GM18505 (cell line): ENCODE measurements around the gene NPLOC4.

Source experiments
- ATAC-seq: cut with Tn5 transposase; IDR thresholded peaks from one replicate; pipeline ENCODE4 v1.9.1; 2021; ENCODE audit not compliant: unreplicated experiment
- POLR2A ChIP-seq: IDR thresholded peaks from 4 replicates; pipeline ENCODE4 v1.6.1; 2011; ENCODE audit warnings: borderline replicate concordance; ENCODE audit not compliant: insufficient read depth, insufficient read length; ENCODE audit errors: extremely low read depth

NPLOC4 gene

DNA sequence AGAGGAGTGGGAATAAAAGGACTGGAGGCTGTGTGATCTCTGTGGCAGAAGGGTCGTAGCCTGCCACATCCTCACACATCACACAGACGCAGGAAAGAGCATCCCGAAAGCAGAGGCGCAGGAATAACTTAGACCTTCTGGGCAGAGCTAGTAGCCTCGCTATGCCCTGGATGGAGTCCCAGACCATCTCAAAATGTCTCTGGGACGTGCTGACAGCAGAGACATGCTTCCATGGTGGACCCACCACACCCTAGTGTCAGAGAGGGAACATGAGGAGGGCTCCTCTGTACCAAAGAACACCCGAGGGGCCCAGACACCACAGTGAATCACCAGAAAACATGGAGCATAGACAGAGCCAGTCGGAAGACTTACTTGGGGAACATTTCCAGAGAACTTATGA lies 55.2 kb downstream of the NPLOC4 start:
- ATAC-seq: no peak
- no peak for TF ChIP-seq POLR2A

- ATAC-seq: no peak
- no peak for TF ChIP-seq POLR2A
Observed at GRCh38 chr17:81580481-81580880, 56.4 kb downstream of the NPLOC4 start.

DNA sequence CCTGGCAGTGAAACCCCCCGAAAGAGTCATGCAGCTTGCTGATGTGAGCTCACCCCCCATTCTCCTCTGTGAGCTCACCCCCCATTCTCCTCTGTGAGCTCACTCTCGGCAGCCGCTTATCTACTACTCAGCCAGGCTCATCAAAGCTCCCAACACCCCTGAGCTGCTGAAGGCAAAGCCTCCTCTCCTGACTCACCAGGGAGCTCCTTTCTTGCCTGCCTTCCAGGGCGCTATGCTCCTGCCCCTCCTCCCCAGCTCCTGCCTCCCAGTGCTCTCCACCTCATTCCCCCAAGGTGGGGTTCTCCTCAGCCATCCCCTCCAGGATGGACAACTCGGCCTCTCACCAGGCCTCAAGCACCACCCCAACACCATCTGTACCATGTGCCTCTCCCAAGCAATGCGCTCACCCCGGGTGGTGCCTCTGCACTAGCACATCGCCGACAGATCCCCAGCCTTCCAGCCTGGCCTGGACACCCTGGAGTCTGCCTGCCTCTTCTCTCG lies 57.0 kb downstream of the NPLOC4 start:
- no peak for TF ChIP-seq POLR2A
- ATAC-seq: no peak

GRCh38 chr17:81579298-81579697 lies 57.6 kb downstream of the NPLOC4 start:
- TF ChIP-seq POLR2A: no peak
- no peak for ATAC-seq

DNA sequence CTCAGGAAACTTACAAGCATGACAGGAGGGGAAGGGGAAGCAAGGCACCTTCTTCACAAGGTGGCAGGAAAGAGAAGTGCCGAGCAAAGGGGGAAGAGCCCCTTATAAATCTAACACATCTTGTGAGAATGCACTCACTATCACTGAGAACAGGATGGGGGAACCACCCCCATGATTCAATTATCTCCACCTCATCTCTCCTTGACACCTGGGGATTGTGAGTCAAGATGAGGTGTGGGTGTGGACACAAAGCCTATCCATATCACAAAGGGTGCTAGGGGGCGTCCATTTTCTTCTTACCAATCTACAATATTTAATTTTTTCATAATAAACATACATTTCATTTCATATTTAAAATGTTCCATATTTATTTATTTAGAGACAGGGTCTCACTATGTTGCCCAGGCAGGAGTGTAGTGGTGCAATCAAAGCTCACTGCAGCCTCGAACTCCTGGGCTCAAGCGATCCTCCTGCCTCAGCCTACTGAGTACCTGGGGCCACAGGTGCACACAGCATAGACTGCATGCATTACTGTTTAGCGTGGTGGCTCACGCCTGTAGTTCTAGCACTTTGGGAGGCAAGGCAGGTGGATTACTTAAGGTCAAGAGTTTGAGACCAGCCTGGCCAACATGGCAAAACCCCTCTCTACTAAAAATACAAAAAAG lies 58.2 kb downstream of the NPLOC4 start:
- no peak for TF ChIP-seq POLR2A
- ATAC-seq: no peak

DNA sequence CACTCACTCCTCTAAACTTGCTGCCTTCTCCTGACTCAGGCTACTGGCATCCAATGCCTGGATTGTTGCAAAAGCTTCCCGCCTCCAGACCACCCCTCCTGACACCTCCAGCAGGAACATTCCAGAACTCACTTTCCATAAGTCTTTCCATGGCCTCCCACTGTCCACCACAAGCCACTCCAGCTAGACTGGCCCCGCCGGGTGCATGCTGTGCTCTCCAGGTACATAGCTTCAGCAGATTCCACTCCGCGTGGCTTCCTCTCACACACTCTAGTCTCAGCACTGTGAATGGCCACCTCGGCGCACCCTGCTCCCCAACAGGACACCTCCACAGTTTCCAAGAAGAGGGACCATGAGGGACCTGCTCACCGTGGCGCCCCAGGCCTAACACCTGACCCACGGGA lies 58.9 kb downstream of the NPLOC4 start:
- ATAC-seq: no peak
- TF ChIP-seq POLR2A: no peak

DNA sequence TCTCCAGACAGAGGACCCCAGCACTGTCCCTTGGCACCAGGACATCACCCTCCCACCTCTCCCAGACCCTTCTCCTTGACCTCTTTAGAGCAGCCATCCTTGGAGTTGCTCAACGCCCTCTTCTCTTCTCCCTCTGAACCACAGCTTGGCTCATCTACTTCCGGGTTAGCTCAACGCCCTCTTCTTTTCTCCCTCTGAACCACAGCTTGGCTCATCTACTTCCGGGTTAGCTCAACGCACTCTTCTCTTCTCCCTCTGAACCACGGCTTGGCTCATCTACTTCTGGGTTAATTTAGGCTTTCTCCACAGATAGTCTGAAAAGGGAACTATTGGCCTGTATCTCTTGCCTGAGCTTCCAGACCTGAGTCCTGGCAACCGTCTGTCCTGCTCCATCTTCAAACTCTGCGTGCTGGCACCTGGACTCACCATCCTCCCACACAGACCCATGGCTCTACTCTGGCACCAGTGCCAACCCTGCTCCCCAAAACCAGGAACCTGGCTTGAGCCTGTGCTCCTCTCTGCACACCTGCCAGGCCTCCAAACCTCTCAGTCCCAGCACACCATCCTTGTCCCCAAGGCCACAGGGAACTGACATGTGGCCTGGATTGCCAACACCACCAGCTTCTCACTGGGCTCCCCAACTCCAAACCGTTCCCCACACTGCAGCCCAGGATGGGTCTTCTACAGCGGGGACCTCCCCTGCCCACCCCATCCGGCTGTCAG lies 59.5 kb downstream of the NPLOC4 start:
- no peak for ATAC-seq
- no peak for TF ChIP-seq POLR2A

GRCh38 chr17:81576621-81577277 lies 60.2 kb downstream of the NPLOC4 start:
- no peak for TF ChIP-seq POLR2A
- no peak for ATAC-seq

DNA sequence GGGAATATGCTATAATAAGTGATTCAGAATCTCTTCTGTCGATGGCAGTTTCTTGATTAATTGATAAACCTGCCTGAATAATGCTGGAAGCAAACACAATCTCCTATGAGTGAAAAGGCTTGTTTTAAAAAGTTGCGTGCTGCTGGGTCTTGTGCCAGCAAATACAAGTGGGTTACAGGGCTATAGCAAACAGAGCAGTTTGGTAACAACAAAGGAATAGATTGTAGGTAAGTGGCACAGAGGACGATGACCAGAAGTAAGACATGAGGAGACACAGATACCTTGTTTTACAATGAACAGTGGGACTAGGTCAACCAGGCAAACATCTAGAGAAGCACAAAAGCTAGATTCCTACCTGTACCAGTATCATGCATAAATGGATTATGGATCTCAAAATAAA lies 61.1 kb downstream of the NPLOC4 start:
- no peak for ATAC-seq
- no peak for TF ChIP-seq POLR2A

DNA sequence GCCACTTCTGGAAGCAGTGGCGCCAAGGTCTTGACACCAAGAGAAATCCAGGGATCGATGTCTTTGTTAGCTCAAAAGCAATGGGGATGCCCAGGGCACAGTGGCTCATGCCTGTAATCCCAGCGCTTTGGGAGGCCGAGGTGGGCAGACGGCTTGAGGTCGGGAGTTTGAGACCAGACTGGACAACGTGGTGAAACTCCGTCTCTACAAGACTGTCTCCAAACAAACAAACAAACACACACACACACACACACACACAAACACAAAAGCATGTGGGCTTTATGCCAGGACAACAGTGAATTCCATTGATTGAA lies 62.3 kb downstream of the NPLOC4 start:
- TF ChIP-seq POLR2A: no peak
- no peak for ATAC-seq

- no peak for ATAC-seq
- no peak for TF ChIP-seq POLR2A
Observed at GRCh38 chr17:81573794-81574642, 62.9 kb downstream of the NPLOC4 start.

- ATAC-seq: no peak
- no peak for TF ChIP-seq POLR2A
Observed at GRCh38 chr17:81572563-81573168, 64.2 kb downstream of the NPLOC4 start.

DNA sequence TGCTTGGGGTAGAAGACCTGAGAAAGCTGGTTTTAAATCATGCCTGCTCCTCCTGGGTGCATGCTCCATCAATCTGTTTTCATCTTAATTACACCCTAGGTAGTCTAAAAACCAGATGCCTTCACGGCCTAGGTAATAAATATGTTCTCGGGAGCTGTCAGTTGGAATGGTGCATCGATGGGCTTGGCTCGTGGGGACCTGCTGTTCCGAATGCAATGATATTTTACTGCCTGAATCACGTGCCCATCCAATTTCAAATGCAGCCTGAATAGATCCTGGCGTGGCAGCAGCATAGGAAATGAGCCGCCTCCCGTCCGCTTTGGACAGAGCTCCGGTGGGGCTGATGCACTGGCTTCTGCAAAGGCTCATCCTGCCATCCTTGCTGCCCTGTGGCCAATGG lies 65.9 kb downstream of the NPLOC4 start:
- TF ChIP-seq POLR2A: no peak
- no peak for ATAC-seq
